ENCODE measurements around the gene SLC6A3. TPM values are rescaled to one million over a fixed set of nuclear protein-coding genes. Genes with fewer than 3 reads are reported as not detected.
"Not testable (repeated sequence)": the region's sequence is repeated elsewhere in the genome, so short reads cannot be mapped to it uniquely, and the experiment has no call there.

Gene SLC6A3
- total RNA-seq, 1 donor from 2014 or later: not detected

- no peak for DNase-seq (ENCODE audit: low read depth in 2 of 2)
Observed at GRCh38 chr5:1465117-1465516, 19.9 kb upstream of the SLC6A3 start.

DNA sequence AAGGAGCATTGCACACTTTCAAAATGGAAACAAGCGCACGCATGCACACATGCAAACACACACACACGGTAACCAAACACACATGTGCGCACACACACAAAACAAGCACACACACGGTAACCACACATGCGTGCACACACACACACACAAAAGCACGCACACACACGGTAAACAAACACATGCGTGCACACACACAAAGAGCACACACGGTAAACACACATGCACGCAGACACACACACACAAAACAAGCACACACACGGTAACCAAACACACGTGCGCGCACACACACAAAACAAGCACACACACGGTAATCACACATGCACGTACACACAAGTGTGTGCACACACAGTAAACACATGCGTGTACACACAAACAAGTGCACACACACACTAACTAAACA is 19.3 kb upstream of the SLC6A3 start:
- DNase-seq (ENCODE audit: low read depth in 2 of 2): no peak

- no peak for DNase-seq (ENCODE audit: low read depth in 2 of 2)
Observed at GRCh38 chr5:1464096-1464446, 18.8 kb upstream of the SLC6A3 start.

DNA sequence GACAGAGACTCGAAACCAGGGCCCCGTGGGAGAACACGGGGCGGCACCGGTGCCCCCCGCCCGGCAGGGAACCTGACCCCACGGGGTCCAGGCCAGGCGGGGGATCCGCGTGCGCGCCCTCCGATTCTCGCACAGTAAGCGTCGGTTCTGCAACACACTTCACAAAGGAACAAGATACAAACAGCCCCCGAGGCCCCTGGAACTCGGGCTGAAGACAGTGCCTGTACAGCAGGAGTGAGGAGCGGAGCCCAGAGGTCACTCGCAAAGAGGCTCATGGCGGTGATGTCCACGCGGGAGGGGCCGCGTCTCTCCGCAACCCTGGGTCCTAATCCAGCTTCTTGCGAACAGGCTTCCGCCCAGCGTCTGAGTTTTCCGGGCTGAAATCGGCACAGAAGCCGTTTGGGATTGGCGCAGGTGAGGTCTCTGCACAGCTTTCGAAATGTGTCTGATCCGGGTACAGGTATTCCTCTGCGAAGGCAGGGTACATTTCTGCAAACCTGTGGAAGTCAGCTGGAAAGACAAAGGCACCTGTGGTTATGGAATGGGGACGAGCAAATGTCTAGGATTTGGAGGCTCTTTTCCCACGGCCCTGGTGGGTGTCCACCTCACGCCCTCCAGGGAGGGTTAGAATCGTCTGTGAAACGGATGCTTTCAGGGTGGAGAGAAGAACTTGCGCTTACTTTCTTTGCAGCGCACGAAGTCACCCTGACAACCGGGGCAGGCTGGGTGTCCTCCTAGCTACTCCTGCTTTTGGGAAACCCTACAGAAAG is 18.3 kb upstream of the SLC6A3 start:
- no peak for DNase-seq (ENCODE audit: low read depth in 2 of 2)

- no peak for DNase-seq (ENCODE audit: low read depth in 2 of 2)
Observed at GRCh38 chr5:1462358-1462757, 17.1 kb upstream of the SLC6A3 start.

DNA sequence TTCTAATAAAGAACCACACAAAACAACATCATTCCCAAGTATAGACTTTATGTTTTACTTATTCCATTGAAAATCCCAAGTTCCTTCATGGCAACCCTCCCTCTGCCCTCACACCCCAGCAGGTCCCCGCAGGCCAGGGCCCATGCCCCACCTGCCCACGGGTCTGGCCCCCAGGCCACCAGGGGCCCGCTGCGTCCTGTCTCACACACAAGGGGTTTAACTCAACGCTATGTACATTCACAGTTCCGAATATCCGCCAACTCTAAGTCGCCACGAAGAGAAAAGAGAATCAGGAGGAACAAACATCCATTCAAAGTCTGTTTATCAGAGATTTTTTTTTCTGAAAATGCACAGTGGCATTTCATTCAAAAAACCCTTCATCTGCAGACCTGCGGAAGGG is 16.2 kb upstream of the SLC6A3 start:
- DNase-seq (ENCODE audit: low read depth in 2 of 2): no peak

DNA sequence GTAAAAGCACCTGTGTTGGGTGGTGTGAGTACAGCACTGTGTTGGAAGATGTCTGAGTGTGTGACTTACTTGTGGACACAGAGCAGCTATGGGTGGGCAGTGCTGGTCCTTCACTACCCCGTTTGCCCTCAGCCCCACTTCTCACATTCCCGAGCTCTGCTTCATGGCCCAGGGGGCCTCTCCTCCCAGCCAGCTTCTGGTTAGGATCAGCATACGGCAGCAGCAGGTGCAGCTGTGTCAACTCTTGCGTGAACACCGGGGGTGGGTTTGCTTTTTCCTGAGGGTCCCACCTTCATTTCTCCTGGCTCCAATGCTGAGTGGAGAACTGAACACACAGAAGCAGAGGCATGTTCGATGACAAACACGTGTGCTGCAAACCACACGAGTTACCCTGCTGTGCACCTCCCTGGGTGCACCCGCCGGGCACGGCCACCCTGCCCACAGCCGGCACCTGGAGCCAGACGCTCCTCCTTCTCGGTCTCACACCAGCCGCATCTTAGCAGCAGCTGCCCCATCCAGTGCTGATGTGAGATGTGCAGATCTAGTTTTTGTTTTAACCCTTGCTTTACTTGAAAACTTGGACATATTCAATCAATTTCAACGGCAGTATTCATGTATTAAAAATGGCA is 14.9 kb upstream of the SLC6A3 start:
- no peak for DNase-seq (ENCODE audit: low read depth in 2 of 2)

GRCh38 chr5:1459435-1459834 is 14.2 kb upstream of the SLC6A3 start:
- DNase-seq (ENCODE audit: low read depth in 2 of 2): not testable (repeated sequence)

DNA sequence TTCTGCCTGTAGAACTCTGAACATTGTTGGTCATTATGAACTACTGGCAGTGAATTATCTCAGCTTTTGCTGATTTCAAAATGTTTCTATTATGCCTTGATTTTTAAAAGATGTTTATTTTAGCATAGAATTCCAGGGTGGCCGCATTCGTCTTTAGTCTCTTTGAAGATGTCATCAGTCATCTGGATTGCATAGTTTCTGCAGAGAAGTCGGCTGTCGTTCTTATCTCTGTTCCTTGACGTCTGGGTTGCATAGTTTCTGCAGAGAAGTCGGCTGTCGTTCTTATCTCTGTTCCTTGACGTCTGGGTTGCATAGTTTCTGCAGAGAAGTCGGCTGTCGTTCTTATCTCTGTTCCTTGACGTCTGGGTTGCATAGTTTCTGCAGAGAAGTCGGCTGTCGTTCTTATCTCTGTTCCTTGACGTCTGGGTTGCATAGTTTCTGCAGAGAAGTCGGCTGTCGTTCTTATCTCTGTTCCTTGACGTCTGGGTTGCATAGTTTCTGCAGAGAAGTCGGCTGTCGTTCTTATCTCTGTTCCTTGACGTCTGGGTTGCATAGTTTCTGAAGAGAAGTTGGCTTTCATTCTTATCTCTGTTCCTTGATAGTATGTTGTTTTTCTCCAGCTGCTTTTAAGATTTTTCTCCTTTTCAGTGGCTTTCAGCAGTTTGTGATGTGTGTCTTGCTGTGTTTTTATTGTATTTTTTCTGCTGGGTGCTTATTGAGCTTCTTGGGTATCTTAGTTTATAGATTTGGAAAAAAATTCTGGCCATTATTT is 11.1 kb upstream of the SLC6A3 start:
- DNase-seq (ENCODE audit: low read depth in 2 of 2): not testable (repeated sequence)

DNA sequence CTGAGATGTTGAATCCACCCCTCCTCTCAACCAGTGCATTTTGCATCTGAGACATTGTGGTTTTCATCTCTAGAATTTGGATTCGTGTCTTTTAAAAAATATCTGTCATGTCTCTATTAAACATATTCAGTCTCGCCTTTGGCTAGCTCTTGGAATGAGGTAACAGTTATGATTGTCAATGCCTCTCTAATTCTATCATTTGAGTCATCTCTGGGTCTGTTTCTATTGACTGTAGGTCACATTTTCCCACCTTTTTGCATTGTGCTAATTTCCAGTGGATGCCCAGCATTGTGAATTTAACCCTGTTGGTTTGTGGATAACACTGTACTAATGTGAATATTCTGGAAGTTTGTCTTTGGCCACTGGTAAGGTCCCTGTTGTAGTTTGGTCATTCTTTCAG is 8.4 kb upstream of the SLC6A3 start:
- no peak for DNase-seq (ENCODE audit: low read depth in 2 of 2)

- DNase-seq (ENCODE audit: low read depth in 2 of 2): no peak
Observed at GRCh38 chr5:1449081-1449630, 3.9 kb upstream of the SLC6A3 start.

DNA sequence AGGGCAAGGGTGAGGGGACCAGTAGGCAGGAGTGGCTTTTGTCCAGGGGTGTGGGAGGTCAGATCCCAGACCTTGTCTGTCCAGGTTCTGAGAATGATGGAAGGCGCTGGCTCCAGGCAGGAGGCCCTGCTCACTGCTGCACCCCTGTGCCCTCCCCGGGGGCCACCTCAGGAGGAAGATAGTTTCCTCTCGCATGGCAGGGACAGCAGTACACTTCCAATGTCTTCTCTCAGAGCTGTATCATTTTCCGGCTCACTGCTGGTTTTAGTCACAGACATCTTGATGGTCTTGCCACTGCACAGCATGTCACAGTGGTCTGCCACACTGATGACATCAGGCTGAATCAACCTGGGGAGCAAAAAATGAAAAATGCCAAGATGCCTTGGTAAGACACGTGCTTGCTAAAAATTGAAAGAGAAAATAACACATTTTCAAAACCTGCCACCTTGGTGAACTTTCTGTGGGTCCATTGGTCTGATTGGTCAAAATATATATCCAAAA is 3.3 kb upstream of the SLC6A3 start:
- no peak for DNase-seq (ENCODE audit: low read depth in 2 of 2)

DNA sequence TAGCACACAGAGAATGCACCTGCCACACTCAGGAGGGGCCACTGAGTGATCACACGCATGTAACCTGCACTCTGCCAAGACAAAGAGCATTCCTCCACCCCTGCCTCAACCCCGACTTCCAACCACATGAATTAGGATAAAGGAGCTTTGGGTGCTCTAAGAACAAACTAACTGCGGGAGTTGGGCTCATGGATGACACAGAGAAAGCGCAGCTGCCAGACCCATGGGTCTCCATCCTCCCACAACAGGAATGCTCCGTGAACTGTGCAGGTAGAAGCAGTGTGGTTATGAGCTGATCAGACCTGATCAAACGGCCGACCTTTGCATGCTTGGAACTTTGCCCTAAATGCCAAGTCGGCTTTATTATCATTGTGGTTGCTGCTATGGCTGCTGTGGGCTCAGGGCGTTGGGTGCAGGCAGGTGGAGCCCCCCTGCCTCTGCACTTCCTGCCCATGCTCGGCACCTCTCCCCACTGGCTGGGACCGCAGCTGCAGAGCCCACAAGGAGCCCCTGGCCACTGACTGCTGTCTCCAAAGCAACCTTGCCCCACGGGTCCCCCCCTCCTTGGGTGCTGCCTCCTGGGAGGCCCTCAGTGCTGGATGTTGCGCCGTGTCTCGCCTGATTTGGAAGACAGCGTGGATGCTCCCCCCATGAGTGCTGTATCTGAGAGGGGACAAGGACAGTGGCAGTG is 2.6 kb upstream of the SLC6A3 start:
- no peak for DNase-seq (ENCODE audit: low read depth in 2 of 2)

- no peak for DNase-seq (ENCODE audit: low read depth in 2 of 2)
Observed at GRCh38 chr5:1446602-1447343, 1.5 kb upstream of the SLC6A3 start.

DNA sequence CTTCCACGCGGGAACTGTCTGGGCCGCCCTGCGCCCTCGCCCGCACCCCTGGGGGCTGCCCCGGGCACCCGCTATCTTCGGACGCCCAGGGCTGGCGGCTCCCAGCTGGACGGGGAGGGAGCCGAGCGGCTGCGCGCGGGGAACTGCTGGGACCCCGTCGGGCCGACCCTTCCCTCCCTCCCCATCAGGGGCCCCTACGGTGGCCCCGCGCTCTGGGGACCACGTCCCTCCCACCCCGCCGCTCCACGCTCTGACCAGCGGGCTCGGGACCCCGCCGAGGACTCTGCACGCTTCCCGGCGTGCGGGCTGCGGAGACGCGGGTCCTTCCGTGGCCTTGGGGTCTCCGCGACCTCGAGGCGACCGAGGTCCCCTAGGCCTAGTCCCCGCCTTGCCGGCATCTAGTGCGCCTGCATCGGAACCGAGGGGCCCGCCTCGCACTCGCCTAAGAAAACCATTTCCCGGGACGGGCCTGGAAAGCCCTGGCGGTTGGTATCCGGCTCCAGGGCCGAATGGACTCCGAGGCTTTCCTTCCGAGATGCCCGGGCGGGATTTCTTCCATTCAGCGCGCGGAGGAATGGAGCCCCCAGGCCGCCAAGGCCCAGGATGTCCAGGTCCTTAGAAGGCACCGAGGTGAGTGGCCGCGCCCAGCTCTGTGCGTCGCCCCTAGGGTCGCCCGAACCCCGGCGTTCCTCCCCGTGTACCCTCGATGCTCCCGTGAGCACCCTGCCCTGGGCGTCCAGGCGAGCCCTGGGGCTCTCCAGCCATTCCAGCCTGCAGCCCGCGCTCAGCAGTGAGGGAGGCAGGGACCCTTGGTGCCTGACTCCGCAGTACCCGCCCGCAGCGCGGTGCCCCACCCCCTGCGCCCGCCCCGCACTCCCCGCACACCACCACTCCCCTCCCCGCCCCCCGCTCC is 705 bp upstream of the SLC6A3 start:
- DNase-seq (ENCODE audit: low read depth in 2 of 2): no peak

DNA sequence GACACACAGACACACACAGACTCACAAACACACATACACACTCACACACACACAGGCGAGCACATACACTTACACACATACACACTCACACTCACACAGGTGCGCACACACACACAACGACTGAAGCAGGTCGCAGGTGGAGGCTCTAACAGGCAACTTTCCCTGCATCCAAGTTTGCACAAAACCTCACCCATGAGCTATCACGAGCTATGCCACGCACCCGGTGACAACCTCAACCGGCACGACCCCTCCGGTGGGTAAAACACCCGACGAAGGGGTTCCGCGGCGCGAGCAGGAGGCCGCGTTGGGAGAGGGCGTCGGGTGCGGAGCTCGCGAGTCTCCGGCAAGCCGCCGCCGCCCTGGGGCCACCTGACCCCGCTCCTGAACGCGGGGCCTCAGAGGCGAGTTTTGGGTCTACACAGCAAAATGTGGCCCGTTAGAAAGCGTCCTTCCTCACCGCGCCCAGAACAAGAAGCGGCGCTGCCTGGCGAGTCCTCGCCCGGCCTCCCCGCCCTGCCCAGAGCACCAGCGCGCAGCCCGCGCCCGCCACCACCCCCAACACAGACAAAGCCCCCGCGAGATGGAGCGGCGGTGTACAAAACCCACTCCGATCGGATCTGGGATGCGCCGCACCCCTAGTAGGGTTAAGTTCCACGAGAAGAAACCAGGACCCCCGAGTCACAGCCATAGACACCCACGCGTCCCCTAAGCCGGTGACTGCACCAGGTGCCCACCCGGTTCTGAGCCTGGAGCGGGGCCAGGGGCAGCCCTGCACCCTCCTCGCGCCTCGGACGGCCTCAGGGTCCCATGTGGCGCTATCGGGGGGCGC is 665 bp downstream of the SLC6A3 start:
- DNase-seq (ENCODE audit: low read depth in 2 of 2): no peak

GRCh38 chr5:1443991-1444360 is 1.3 kb downstream of the SLC6A3 start:
- DNase-seq (ENCODE audit: low read depth in 2 of 2): no peak

GRCh38 chr5:1443171-1443570 is 2.1 kb downstream of the SLC6A3 start:
- no peak for DNase-seq (ENCODE audit: low read depth in 2 of 2)
